ENCODE results near the gene L3HYPDH. TPM values are rescaled to one million over a fixed set of nuclear protein-coding genes. Genes with fewer than 3 reads are reported as not detected.

The L3HYPDH gene
- total and polyA plus RNA-seq, 2 donors (not counting 3 experiments of a cell fraction or from before 2014, with no cell fraction given), result 26.2 to 30.2 TPM

DNA sequence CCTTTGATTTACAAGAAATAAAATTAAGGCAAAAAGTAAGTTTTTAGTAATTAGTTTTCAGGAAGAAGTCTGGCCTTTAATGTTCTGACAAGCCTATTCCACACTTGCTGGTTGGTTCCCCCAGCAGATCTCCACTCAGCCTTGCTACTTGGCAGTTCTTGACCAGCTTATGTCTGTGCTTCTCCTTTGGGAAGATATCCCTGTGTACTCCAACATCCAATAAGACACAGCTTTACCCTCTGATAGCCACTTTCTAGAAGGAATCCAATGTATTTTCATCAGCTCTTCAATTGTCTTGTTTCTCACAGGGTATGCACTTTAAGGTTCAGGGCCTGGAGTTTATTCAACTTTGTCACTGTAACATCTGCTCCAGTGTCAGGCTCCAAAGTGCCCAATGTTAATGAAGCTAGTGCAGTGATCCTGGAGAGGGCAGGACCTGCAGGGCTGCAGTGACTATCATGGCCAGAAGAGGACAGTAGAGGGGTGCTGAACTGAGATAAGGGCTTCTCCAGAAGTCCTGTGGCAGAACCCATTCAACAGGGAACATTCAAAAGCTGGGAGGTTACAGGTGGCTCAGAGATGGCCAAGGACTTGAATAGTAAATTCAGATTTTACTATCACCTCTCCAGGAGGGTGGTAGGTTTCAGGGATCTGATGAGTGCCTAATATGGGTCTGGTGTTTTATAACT lies 23.0 kb upstream of the L3HYPDH start:
- no peak overlapping the region for H2AFZ ChIP-seq (ENCODE audit: low read depth, low read length)
- H3K79me2 ChIP-seq (ENCODE audit: control insufficient read depth, insufficient read depth, low read length), result no peaks in the 10 kb centered on the region
- H3K9me1 ChIP-seq (replicated peaks; ENCODE audit: control insufficient read depth, extremely low read depth, insufficient read depth, low read length), result no peaks in the 10 kb centered on the region
- peak; percentile 58 for FAIRE-seq
- TF ChIP-seq, protein P1, sequence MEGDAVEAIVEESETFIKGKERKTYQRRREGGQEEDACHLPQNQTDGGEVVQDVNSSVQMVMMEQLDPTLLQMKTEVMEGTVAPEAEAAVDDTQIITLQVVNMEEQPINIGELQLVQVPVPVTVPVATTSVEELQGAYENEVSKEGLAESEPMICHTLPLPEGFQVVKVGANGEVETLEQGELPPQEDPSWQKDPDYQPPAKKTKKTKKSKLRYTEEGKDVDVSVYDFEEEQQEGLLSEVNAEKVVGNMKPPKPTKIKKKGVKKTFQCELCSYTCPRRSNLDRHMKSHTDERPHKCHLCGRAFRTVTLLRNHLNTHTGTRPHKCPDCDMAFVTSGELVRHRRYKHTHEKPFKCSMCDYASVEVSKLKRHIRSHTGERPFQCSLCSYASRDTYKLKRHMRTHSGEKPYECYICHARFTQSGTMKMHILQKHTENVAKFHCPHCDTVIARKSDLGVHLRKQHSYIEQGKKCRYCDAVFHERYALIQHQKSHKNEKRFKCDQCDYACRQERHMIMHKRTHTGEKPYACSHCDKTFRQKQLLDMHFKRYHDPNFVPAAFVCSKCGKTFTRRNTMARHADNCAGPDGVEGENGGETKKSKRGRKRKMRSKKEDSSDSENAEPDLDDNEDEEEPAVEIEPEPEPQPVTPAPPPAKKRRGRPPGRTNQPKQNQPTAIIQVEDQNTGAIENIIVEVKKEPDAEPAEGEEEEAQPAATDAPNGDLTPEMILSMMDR (IDR thresholded peaks at IDR 0.05; ENCODE audit: extremely low read depth in 1 of 2, insufficient read depth in 1 of 2, low read depth in 1 of 2, low read length in 2 of 2), result peak; percentile 75 to 83
- TF ChIP-seq MYC (IDR thresholded peaks at IDR 0.05; ENCODE audit: low read depth, low read length), result no peak
- H3K27ac ChIP-seq (ENCODE audit: insufficient read depth, low read depth, low read length), result no peak overlapping the region
- dilution Hi-C loops (cut with MboI; ENCODE audit: extremely low pct_ligation_motif_present, low sequenced_read_pairs) (no loop called here), intact Hi-C loops (cut with micrococcal nuclease) (loop anchor here (1.0 to 10.0 kb wide), 3 partner anchors 69 to 658 kb away; partner anchors contain the start of genes CCDC175 and DHRS7)
- H3K27me3 ChIP-seq (ENCODE audit: control insufficient read depth in 2 of 2, insufficient read depth in 2 of 2, low read length in 2 of 2), result peaks cover 0 to 7% of the 10 kb centered on the region in 2 experiments
- peak; percentile 47 for DNase-seq (ENCODE audit: low read depth, low spot score)
- CTCF ChIA-PET, result interaction anchor here (0.8 to 2.4 kb wide), 22 partner anchors 10 to 676 kb away, joined by 3 to 45 read pairs (median 5); partner anchors contain the start of genes CCDC175, JKAMP and L3HYPDH
- POLR2A ChIA-PET, result no interaction called here
- no peak overlapping the region for H3K9ac ChIP-seq (replicated peaks; ENCODE audit: extremely low read depth, insufficient read depth, low read length)
- H3K4me2 ChIP-seq (ENCODE audit: insufficient read depth, low read length), result no peak overlapping the region
- H3K4me1 ChIP-seq (ENCODE audit: control insufficient read depth, extremely low read depth, insufficient read depth, low read length), result no peaks in the 10 kb centered on the region
- H4K20me1 ChIP-seq (replicated peaks; ENCODE audit: control insufficient read depth, extremely low read depth, insufficient read depth, low read length), result no peaks in the 10 kb centered on the region
- H3K9me3 ChIP-seq (replicated peaks; ENCODE audit: control insufficient read depth, insufficient read depth, low read length), result no peaks in the 10 kb centered on the region
- no TSS peak for BruUV-seq (replicated peaks)
- H3K4me3 ChIP-seq (replicated peaks in 1 of 3; ENCODE audit: insufficient read depth in 1 of 3, low read depth in 1 of 3, low read length in 3 of 3), result no peak overlapping the region
- H3K36me3 ChIP-seq (ENCODE audit: control insufficient read depth in 2 of 2, extremely low read depth in 1 of 2, insufficient read depth in 2 of 2, low read length in 2 of 2), result peaks cover 0 to 2% of the 10 kb centered on the region in 2 experiments

DNA sequence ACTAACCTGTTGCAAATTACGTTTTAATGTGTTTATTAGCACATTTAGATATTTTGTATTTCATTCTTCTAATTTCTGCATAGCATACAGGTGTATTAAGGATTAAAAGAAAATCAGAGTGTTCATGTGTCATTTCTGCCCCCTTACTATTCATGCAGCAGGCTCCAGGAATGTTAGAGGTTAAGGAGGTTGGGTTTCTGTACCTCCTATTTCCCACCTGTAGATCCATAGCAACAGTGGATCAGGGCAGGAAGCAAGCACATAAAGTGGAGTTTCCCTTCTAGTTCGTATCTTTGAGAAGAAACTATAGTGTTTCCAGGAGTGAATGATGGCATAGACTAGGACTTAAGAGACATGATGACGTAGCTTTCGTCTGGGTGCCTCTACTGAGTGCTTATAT lies 19.0 kb upstream of the L3HYPDH start:
- no peaks in the 10 kb centered on the region for H3K27me3 ChIP-seq (ENCODE audit: control insufficient read depth in 2 of 2, insufficient read depth in 2 of 2, low read length in 2 of 2)
- H3K9me1 ChIP-seq (replicated peaks; ENCODE audit: control insufficient read depth, extremely low read depth, insufficient read depth, low read length), result no peaks in the 10 kb centered on the region
- no peaks in the 10 kb centered on the region for H3K9me3 ChIP-seq (replicated peaks; ENCODE audit: control insufficient read depth, insufficient read depth, low read length)
- DNase-seq (ENCODE audit: low read depth, low spot score), result no peak
- ChIA-PET POLR2A (no interaction called here), CTCF (interaction anchor here (1.2 to 1.3 kb wide), 2 partner anchors 9 kb away, joined by 3 to 5 read pairs; no protein-coding TSS in a partner anchor)
- H3K36me3 ChIP-seq (ENCODE audit: control insufficient read depth in 2 of 2, extremely low read depth in 1 of 2, insufficient read depth in 2 of 2, low read length in 2 of 2), result peaks cover 0 to 7% of the 10 kb centered on the region in 2 experiments
- H2AFZ ChIP-seq (ENCODE audit: low read depth, low read length), result no peak overlapping the region
- no peaks in the 10 kb centered on the region for H4K20me1 ChIP-seq (replicated peaks; ENCODE audit: control insufficient read depth, extremely low read depth, insufficient read depth, low read length)
- H3K4me1 ChIP-seq (ENCODE audit: control insufficient read depth, extremely low read depth, insufficient read depth, low read length), result no peaks in the 10 kb centered on the region
- H3K4me3 ChIP-seq (replicated peaks in 1 of 3; ENCODE audit: insufficient read depth in 1 of 3, low read depth in 1 of 3, low read length in 3 of 3), result no peak overlapping the region
- no TSS peak for BruUV-seq (replicated peaks)
- H3K4me2 ChIP-seq (ENCODE audit: insufficient read depth, low read length), result no peak overlapping the region
- dilution Hi-C loops (cut with MboI; ENCODE audit: extremely low pct_ligation_motif_present, low sequenced_read_pairs), result no loop called here
- H3K9ac ChIP-seq (replicated peaks; ENCODE audit: extremely low read depth, insufficient read depth, low read length), result no peak overlapping the region
- H3K27ac ChIP-seq (ENCODE audit: insufficient read depth, low read depth, low read length), result no peak overlapping the region
- TF ChIP-seq, protein P2, sequence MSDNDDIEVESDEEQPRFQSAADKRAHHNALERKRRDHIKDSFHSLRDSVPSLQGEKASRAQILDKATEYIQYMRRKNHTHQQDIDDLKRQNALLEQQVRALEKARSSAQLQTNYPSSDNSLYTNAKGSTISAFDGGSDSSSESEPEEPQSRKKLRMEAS (IDR thresholded peaks at IDR 0.05; ENCODE audit: insufficient read depth, insufficient read length), result no peak
- TF ChIP-seq EZH2 (IDR thresholded peaks at IDR 0.05; ENCODE audit: borderline replicate concordance, low read depth, low read length, severe bottlenecking) (no peak), JUN (IDR thresholded peaks at IDR 0.05; ENCODE audit: borderline replicate concordance, insufficient read depth, insufficient read length, low read depth) (no peak), POLR2A (IDR thresholded peaks at IDR 0.05; ENCODE audit: low read depth, low read length) (no peak), FOS (IDR thresholded peaks at IDR 0.05; ENCODE audit: borderline replicate concordance, insufficient read depth, low read length) (no peak), POLR2AphosphoS5 (IDR thresholded peaks at IDR 0.05; ENCODE audit: insufficient read depth, low read depth, low read length) (no peak), GATA2 (IDR thresholded peaks at IDR 0.05; ENCODE audit: insufficient read depth, insufficient read length, low read depth, low read length) (no peak), MYC (IDR thresholded peaks at IDR 0.05; ENCODE audit: low read depth, low read length) (no peak)
- TF ChIP-seq, protein P1 (IDR thresholded peaks at IDR 0.05; ENCODE audit: extremely low read depth in 1 of 2, insufficient read depth in 1 of 2, low read depth in 1 of 2, low read length in 2 of 2), result no peak
- no peak for FAIRE-seq
- no peaks in the 10 kb centered on the region for H3K79me2 ChIP-seq (ENCODE audit: control insufficient read depth, insufficient read depth, low read length)
- intact Hi-C loops (cut with micrococcal nuclease), result loop anchor here (10.0 kb wide), 1 partner anchor 662 kb away; the partner anchor contains the start of gene DHRS7

Measured in endothelial cell of umbilical vein (primary cell).